BJ (cell line): ENCODE data around the gene PRRC1. TPM values are rescaled to one million over a fixed set of nuclear protein-coding genes. Genes with fewer than 3 reads are reported as not detected.

Source experiments
- CTCF ChIA-PET: fragments of 350-600 bp; formaldehyde crosslinking; extraction: SDS; loops from one replicate; lab custom pipeline; 2021; ENCODE audit warnings: antibody characterized with exemption, inconsistent platforms; lab: Yijun Ruan, JAX
- POLR2A ChIA-PET: fragments of 300-600 bp; sonication (Branson Sonifier 250); formaldehyde crosslinking; extraction: SDS; loops from one replicate; lab custom pipeline; 2021; ENCODE audit warnings: antibody characterized with exemption; lab: Charles Lee
- DNase-seq: peaks from one replicate; pipeline ENCODE4 v3.0.0-alpha.2; 2011; ENCODE audit warnings: low read depth
- H3K27me3 ChIP-seq: 2 replicates; pipeline ENCODE4 v1.6.0; 2011; ENCODE audit warnings: low read length; ENCODE audit not compliant: control insufficient read depth, insufficient read depth
- H3K36me3 ChIP-seq: 2 replicates; pipeline ENCODE4 v1.5.1; 2011; ENCODE audit warnings: low read length; ENCODE audit not compliant: control insufficient read depth, insufficient read depth
- H3K4me3 ChIP-seq: 2 replicates; pipeline ENCODE4 v1.5.1; 2011; ENCODE audit warnings: low read depth, mild to moderate bottlenecking, control low read depth, low read length
- CTCF ChIP-seq: IDR thresholded peaks from 2 replicates; pipeline ENCODE4 v1.5.1; 2011; ENCODE audit warnings: low read depth, mild to moderate bottlenecking, control low read depth, inconsistent platforms, low read length, moderate library complexity; ENCODE audit not compliant: insufficient read depth
- polyA plus RNA-seq: library from polyadenylated mRNA; depleted of rRNA; stranded (reverse); fragments of >200 nt; gene quantifications from 2 replicates; pipeline ENCODE4 v1.2.3, GENCODE V29; 2011

The PRRC1 gene
- polyA plus RNA-seq, 1 experiment = 71.3 TPM

- no peaks in the 10 kb centered on the region for H3K36me3 ChIP-seq
- no peak overlapping the region for H3K4me3 ChIP-seq
- ChIA-PET CTCF (interaction anchor here (0.8 kb wide), 1 partner anchor 23 kb away, joined by 3 read pairs; no protein-coding TSS in a partner anchor), POLR2A (no interaction called here)
- H3K27me3 ChIP-seq = no peaks in the 10 kb centered on the region; the same call in none of the 2 replicates
- no peak for DNase-seq
- no peak for TF ChIP-seq CTCF
Measured at GRCh38 chr5:127586811-127587210, 69.4 kb downstream of the PRRC1 start.

GRCh38 chr5:127587246-127587917, 69.9 kb downstream of the PRRC1 start:
- CTCF ChIA-PET = no interaction called here
- no peak for DNase-seq
- no peaks in the 10 kb centered on the region; the same call in none of the 2 replicates for H3K27me3 ChIP-seq

GRCh38 chr5:127588368-127588767, 70.9 kb downstream of the PRRC1 start:
- no peak overlapping the region for H3K4me3 ChIP-seq
- no peaks in the 10 kb centered on the region for H3K36me3 ChIP-seq
- CTCF ChIA-PET = no interaction called here
- no peak for DNase-seq
- TF ChIP-seq CTCF = no peak
- POLR2A ChIA-PET = no interaction called here
- no peaks in the 10 kb centered on the region; the same call in none of the 2 replicates for H3K27me3 ChIP-seq

More at GRCh38 chr5:127587246-127587917, 69.9 kb downstream of the PRRC1 start:
- no peak for TF ChIP-seq CTCF
- Histone ChIP-seq H3K36me3 (no peaks in the 10 kb centered on the region), H3K4me3 (no peak overlapping the region)
- POLR2A ChIA-PET = no interaction called here

GRCh38 chr5:127589309-127590030, 72.0 kb downstream of the PRRC1 start:
- ChIA-PET POLR2A (no interaction called here), CTCF (interaction anchor here (0.6 to 1.0 kb wide), 4 partner anchors 17 to 25 kb away, joined by 3 read pairs; no protein-coding TSS in a partner anchor)
- no peaks in the 10 kb centered on the region for H3K36me3 ChIP-seq
- H3K27me3 ChIP-seq = no peaks in the 10 kb centered on the region; the same call in none of the 2 replicates
- no peak for TF ChIP-seq CTCF
- no peak for DNase-seq
- no peak overlapping the region for H3K4me3 ChIP-seq

- no peaks in the 10 kb centered on the region for H3K36me3 ChIP-seq
- H3K4me3 ChIP-seq = no peak overlapping the region
- no peak for TF ChIP-seq CTCF
- CTCF ChIA-PET = interaction anchor here (0.8 to 1.0 kb wide), 3 partner anchors 17 to 26 kb away, joined by 3 read pairs; no protein-coding TSS in a partner anchor
- no peak for DNase-seq
- no peaks in the 10 kb centered on the region; the same call in none of the 2 replicates for H3K27me3 ChIP-seq
- POLR2A ChIA-PET = no interaction called here
Measured at GRCh38 chr5:127590156-127590722, 72.8 kb downstream of the PRRC1 start.
